GM12878 (cell line): ENCODE measurements around the gene PF4V1. TPM values are rescaled to one million over a fixed set of nuclear protein-coding genes. Genes with fewer than 3 reads are reported as not detected.

Experiments used
- CBFB ChIP-seq: IDR thresholded peaks from 2 replicates; pipeline ENCODE4 v1.6.1; 2016; ENCODE audit warnings: antibody characterized with exemption, low read depth
- IKZF2 ChIP-seq, 2 experiments: fragments of 450-650 bp; IDR thresholded peaks; 2 replicates each; pipeline ENCODE4 v1.6.1; 2017; ENCODE audit warnings: mild to moderate bottlenecking in 2 of 2, moderate library complexity in 2 of 2
- STAT3 ChIP-seq: IDR thresholded peaks from 2 replicates; pipeline ENCODE4 v1.6.1; 2011; ENCODE audit warnings: low read depth, low read length, improper control_type of control experiment
- SUPT20H ChIP-seq: IDR thresholded peaks from 2 replicates; pipeline ENCODE4 v1.6.1; 2011; ENCODE audit warnings: low read depth, mild to moderate bottlenecking, low read length, moderate library complexity, borderline replicate concordance; ENCODE audit not compliant: control insufficient read depth
- YY1 ChIP-seq: IDR thresholded peaks from 2 replicates; pipeline ENCODE4 v1.6.1; 2011; ENCODE audit warnings: low read depth, mild to moderate bottlenecking, low read length
- ZNF384 ChIP-seq: IDR thresholded peaks from 2 replicates; pipeline ENCODE4 v1.6.1; 2012; ENCODE audit warnings: low read depth, mild to moderate bottlenecking, low read length, improper control_type of control experiment, borderline replicate concordance
- polyA plus RNA-seq, 11 experiments: library from polyadenylated mRNA; depleted of rRNA in 4 of 11; unstranded in 6 of 11; stranded (reverse) in 5 of 11; fragments of >200 nt; fragmentation: Nextera tagmentation in 4 of 11; fragmentation: Illumina TruSeq in 1 of 11; extraction: Ambion mirVana in 4 of 11; extraction: Trizol in 1 of 11; gene quantifications; 1 replicate in 1 of 11; 2 replicates in 10 of 11; pipeline versions ENCODE4 v1.2.1 to v1.2.3, GENCODE V29; 2011 to 2016; ENCODE audit warnings: inconsistent platforms in 2 of 11, missing spikeins in 2 of 11, low read depth in 1 of 11
- total RNA-seq, 4 experiments: library from RNA; depleted of rRNA in 3 of 4; stranded (reverse); fragments of >200 nt in 3 of 4; fragmentation: Illumina TruSeq in 1 of 4; extraction: Trizol in 1 of 4; gene quantifications; 2 replicates each; pipeline versions ENCODE4 v1.2.1 to v1.2.3, GENCODE V29; 2013 to 2021
- TF ChIP-seq, protein P1 (sequence below): fragments of 450-650 bp; IDR thresholded peaks from 2 replicates; pipeline ENCODE4 v1.6.1; 2018; ENCODE audit warnings: mild to moderate bottlenecking, low read depth, moderate library complexity; ENCODE audit not compliant: partially characterized antibody
- TF ChIP-seq, protein P2 (sequence below): fragments of 450-650 bp; formaldehyde crosslinking; IDR thresholded peaks from 2 replicates; pipeline ENCODE4 v1.4.0; 2020; ENCODE audit warnings: mild to moderate bottlenecking, moderate library complexity
- TF ChIP-seq, protein P3 (sequence below): fragments of 450-650 bp; IDR thresholded peaks from 2 replicates; pipeline ENCODE4 v1.6.1; 2017; ENCODE audit warnings: low read depth, mild to moderate bottlenecking, moderate library complexity

The PF4V1 gene
- total and polyA plus RNA-seq, 10 of the 15 experiments (the other 5 are each of a cell fraction or from before 2014, with no cell fraction given), result not detected

DNA sequence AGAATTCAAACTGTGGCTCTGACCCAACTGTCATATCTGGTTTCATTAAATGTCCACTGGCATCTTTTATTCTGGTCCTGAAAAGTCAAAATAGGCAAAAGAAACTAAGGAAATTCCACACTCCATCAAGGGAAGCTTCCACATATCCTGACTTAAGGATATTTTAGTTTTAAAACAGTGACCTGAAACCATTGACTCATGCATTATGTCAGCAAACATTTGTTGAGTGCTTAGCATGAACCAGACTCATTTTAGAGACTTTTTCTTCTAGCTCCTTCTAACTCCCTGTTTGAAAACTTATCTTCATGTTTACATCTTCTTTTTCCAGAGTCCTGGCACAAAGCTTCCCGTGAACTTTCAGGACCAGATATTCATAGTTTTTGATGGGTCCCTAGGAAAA, 9.2 kb downstream of the PF4V1 start (continued):
- TF ChIP-seq, protein P1, sequence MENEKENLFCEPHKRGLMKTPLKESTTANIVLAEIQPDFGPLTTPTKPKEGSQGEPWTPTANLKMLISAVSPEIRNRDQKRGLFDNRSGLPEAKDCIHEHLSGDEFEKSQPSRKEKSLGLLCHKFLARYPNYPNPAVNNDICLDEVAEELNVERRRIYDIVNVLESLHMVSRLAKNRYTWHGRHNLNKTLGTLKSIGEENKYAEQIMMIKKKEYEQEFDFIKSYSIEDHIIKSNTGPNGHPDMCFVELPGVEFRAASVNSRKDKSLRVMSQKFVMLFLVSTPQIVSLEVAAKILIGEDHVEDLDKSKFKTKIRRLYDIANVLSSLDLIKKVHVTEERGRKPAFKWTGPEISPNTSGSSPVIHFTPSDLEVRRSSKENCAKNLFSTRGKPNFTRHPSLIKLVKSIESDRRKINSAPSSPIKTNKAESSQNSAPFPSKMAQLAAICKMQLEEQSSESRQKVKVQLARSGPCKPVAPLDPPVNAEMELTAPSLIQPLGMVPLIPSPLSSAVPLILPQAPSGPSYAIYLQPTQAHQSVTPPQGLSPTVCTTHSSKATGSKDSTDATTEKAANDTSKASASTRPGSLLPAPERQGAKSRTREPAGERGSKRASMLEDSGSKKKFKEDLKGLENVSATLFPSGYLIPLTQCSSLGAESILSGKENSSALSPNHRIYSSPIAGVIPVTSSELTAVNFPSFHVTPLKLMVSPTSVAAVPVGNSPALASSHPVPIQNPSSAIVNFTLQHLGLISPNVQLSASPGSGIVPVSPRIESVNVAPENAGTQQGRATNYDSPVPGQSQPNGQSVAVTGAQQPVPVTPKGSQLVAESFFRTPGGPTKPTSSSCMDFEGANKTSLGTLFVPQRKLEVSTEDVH, result no peak
- no peak for TF ChIP-seq ZNF384
- TF ChIP-seq SUPT20H, result no peak
- no peak for TF ChIP-seq CBFB
- TF ChIP-seq, protein P2, sequence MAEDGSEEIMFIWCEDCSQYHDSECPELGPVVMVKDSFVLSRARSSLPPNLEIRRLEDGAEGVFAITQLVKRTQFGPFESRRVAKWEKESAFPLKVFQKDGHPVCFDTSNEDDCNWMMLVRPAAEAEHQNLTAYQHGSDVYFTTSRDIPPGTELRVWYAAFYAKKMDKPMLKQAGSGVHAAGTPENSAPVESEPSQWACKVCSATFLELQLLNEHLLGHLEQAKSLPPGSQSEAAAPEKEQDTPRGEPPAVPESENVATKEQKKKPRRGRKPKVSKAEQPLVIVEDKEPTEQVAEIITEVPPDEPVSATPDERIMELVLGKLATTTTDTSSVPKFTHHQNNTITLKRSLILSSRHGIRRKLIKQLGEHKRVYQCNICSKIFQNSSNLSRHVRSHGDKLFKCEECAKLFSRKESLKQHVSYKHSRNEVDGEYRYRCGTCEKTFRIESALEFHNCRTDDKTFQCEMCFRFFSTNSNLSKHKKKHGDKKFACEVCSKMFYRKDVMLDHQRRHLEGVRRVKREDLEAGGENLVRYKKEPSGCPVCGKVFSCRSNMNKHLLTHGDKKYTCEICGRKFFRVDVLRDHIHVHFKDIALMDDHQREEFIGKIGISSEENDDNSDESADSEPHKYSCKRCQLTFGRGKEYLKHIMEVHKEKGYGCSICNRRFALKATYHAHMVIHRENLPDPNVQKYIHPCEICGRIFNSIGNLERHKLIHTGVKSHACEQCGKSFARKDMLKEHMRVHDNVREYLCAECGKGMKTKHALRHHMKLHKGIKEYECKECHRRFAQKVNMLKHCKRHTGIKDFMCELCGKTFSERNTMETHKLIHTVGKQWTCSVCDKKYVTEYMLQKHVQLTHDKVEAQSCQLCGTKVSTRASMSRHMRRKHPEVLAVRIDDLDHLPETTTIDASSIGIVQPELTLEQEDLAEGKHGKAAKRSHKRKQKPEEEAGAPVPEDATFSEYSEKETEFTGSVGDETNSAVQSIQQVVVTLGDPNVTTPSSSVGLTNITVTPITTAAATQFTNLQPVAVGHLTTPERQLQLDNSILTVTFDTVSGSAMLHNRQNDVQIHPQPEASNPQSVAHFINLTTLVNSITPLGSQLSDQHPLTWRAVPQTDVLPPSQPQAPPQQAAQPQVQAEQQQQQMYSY (CRISPR knock-in tag), result no peak
- TF ChIP-seq IKZF2 (IDR thresholded peaks at IDR 0.05), result no peak
- TF ChIP-seq STAT3, result no peak
- no peak for TF ChIP-seq YY1
- TF ChIP-seq, protein P3, sequence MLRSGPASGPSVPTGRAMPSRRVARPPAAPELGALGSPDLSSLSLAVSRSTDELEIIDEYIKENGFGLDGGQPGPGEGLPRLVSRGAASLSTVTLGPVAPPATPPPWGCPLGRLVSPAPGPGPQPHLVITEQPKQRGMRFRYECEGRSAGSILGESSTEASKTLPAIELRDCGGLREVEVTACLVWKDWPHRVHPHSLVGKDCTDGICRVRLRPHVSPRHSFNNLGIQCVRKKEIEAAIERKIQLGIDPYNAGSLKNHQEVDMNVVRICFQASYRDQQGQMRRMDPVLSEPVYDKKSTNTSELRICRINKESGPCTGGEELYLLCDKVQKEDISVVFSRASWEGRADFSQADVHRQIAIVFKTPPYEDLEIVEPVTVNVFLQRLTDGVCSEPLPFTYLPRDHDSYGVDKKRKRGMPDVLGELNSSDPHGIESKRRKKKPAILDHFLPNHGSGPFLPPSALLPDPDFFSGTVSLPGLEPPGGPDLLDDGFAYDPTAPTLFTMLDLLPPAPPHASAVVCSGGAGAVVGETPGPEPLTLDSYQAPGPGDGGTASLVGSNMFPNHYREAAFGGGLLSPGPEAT, result no peak
